BE2C (cell line): Measurements from ENCODE around the gene PMF1.
A peak's percentile ranks its signal among the peaks of the same experiment; 100 is the strongest.
"Not testable (repeated sequence)": the region's sequence is repeated elsewhere in the genome, so short reads cannot be mapped to it uniquely, and the experiment has no call there.

Experiments
- DNase-seq: peaks from one replicate; pipeline ENCODE4 v3.0.0-alpha.2; 2020
- H3K27me3 ChIP-seq: fragments of 250-450 bp; sonication (Bioruptor Pico); 2 replicates; pipeline ENCODE4 v1.5.1; 2020; ENCODE audit warnings: mild to moderate bottlenecking
- H3K36me3 ChIP-seq: fragments of 250-450 bp; sonication (Bioruptor Pico); 2 replicates; pipeline ENCODE4 v1.5.1; 2020; ENCODE audit warnings: mild to moderate bottlenecking
- H3K4me1 ChIP-seq: fragments of 250-450 bp; sonication (Bioruptor Pico); 2 replicates; pipeline ENCODE4 v1.5.1; 2020
- H3K4me3 ChIP-seq: 2 replicates; pipeline ENCODE4 v1.5.1; 2011; ENCODE audit warnings: low read depth, low read length
- H3K9me3 ChIP-seq: fragments of 250-450 bp; sonication (Bioruptor Pico); 2 replicates; pipeline ENCODE4 v1.5.1; 2020
- CTCF ChIP-seq: IDR thresholded peaks from 2 replicates; pipeline ENCODE4 v1.5.1; 2012; ENCODE audit warnings: mild to moderate bottlenecking, low read depth, low read length

Gene PMF1

GRCh38 chr1:156213644-156213966 is 798 bp downstream of the PMF1 start:
- peaks cover 22% of the 10 kb centered on the region for H3K36me3 ChIP-seq
- TF ChIP-seq CTCF: no peak
- peak overlapping the region; percentile 96 for H3K4me3 ChIP-seq
- DNase-seq: no peak
- no peaks in the 10 kb centered on the region for H3K9me3 ChIP-seq
- H3K4me1 ChIP-seq: peaks cover 3% of the 10 kb centered on the region; the same call in 1 of the 2 replicates
- no peaks in the 10 kb centered on the region for H3K27me3 ChIP-seq

- peak overlapping the region; percentile 96 for H3K4me3 ChIP-seq
- H3K9me3 ChIP-seq: no peaks in the 10 kb centered on the region
- no peak for DNase-seq
- no peak for TF ChIP-seq CTCF
- H3K4me1 ChIP-seq: peaks cover 3% of the 10 kb centered on the region; the same call in 1 of the 2 replicates
- H3K27me3 ChIP-seq: no peaks in the 10 kb centered on the region
- H3K36me3 ChIP-seq: peaks cover 17% of the 10 kb centered on the region
These were observed 1.4 kb downstream of the PMF1 start for GRCh38 chr1:156214024-156214748.

- H3K4me1 ChIP-seq, H3K9me3 ChIP-seq, DNase-seq, H3K4me3 ChIP-seq, H3K27me3 ChIP-seq: not testable (repeated sequence)
- H3K36me3 ChIP-seq: peaks cover 12% of the 10 kb centered on the region
These were observed 3.7 kb downstream of the PMF1 start for GRCh38 chr1:156216361-156217086.

- no peaks in the 10 kb centered on the region for H3K9me3 ChIP-seq
- TF ChIP-seq CTCF: no peak
- H3K27me3 ChIP-seq: no peaks in the 10 kb centered on the region
- H3K4me3 ChIP-seq: no peak overlapping the region
- H3K4me1 ChIP-seq: no peaks in the 10 kb centered on the region
- no peak for DNase-seq
- peaks cover 26% of the 10 kb centered on the region for H3K36me3 ChIP-seq
These were observed 5.1 kb downstream of the PMF1 start for GRCh38 chr1:156217871-156218270.

GRCh38 chr1:156220226-156220625 is 7.4 kb downstream of the PMF1 start:
- no peak for DNase-seq
- no peak overlapping the region for H3K4me3 ChIP-seq
- H3K9me3 ChIP-seq: no peaks in the 10 kb centered on the region
- H3K4me1 ChIP-seq: no peaks in the 10 kb centered on the region
- TF ChIP-seq CTCF: no peak
- H3K27me3 ChIP-seq: no peaks in the 10 kb centered on the region
- H3K36me3 ChIP-seq: peaks cover 34% of the 10 kb centered on the region

- Histone ChIP-seq H3K4me3 (no peak overlapping the region), H3K27me3 (no peaks in the 10 kb centered on the region), H3K4me1 (no peaks in the 10 kb centered on the region), H3K9me3 (no peaks in the 10 kb centered on the region), H3K36me3 (peaks cover 34% of the 10 kb centered on the region)
- no peak for DNase-seq
- TF ChIP-seq CTCF: no peak
These were observed 9.3 kb downstream of the PMF1 start for GRCh38 chr1:156221986-156222692.
